Measurements from ENCODE around the gene PRKCA.

GRCh38 chr17:66643815-66644710 lies 341.6 kb downstream of the PRKCA start:
- TF ChIP-seq POLR2A (IDR thresholded peaks at IDR 0.05) (no peak), CTCF (IDR thresholded peaks at IDR 0.05) (no peak), EP300 (IDR thresholded peaks at IDR 0.05) (no peak), POLR2AphosphoS5 (IDR thresholded peaks at IDR 0.05) (no peak)

Data from suprapubic skin (tissue), 4 donors.